Spleen (tissue), 7 donors: ENCODE data around the gene LRMDA.

Experiments
- POLR2A ChIP-seq, 3 donors: fragments of 450-650 bp; IDR thresholded peaks; one replicate each; pipeline ENCODE4 v1.5.1; 2017; ENCODE audit warnings: antibody characterized with exemption in 3 of 3, mild to moderate bottlenecking in 1 of 3
- TF ChIP-seq, protein P1 (sequence below), 11 experiments: fragments of 200-600 bp in 7 of 11; fragments of 450-650 bp in 4 of 11; sonication (generic) in 4 of 11; IDR thresholded peaks in 8 of 11; conservative IDR thresholded peaks in 3 of 11; 1 replicate in 7 of 11; 2 replicates in 4 of 11; pipeline versions ENCODE4 v1.4.0 to v1.8.0; 2016 to 2021; ENCODE audit warnings: antibody characterized with exemption in 11 of 11, inconsistent platforms in 4 of 11, mild to moderate bottlenecking in 1 of 11
- donor health status: DM: no; HTN: no; CAD: no; lungs with moderate emphysema.
- donor health status: DM: no; HTN: no; CAD: no.
- donor health status: DM: no; HTN: no; CAD: no.

DNA sequence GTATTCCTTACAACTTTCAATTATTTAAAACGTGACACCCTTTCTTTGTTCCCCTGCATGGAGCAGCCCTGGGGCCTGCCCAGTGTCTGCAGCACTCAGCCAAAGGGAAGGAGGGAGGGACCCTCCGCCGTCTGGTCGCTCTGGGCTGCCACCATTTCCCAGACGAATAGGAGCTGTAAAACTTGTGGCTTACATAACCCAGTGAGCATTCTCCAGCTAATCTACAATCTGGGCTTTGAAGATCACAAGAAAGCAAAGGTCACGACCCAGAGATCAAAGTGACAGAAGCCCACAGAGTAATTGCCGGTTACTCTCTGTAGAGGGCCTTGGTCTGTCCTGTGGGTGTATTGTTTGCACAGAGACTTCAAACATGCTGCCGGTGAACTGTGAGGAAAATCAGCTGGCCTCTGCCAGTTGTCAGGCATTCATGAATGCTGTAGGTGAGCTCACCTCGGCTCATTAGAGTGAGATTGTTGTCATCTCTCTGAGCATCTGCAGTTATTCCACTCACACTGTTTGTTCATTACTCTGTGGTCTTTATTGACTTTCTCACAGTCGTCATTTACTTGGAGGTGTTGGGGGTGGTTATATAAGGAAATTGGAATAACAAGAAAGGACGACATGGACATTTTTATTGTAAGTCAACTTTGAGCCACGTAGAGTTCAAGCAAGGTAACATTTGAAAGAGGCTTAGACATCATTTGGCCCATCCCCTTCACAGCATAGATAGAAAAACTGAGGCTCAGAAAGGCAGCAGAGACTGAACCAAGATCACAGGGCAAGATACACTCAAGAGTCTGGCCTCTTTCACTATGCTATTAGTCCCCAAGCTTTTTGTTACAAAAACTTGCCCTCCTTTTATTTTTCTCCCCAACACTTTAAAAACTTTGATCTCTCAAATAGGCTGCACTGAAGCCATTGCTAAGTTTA is 619.8 kb downstream of the LRMDA start:
- TF ChIP-seq, protein P1, sequence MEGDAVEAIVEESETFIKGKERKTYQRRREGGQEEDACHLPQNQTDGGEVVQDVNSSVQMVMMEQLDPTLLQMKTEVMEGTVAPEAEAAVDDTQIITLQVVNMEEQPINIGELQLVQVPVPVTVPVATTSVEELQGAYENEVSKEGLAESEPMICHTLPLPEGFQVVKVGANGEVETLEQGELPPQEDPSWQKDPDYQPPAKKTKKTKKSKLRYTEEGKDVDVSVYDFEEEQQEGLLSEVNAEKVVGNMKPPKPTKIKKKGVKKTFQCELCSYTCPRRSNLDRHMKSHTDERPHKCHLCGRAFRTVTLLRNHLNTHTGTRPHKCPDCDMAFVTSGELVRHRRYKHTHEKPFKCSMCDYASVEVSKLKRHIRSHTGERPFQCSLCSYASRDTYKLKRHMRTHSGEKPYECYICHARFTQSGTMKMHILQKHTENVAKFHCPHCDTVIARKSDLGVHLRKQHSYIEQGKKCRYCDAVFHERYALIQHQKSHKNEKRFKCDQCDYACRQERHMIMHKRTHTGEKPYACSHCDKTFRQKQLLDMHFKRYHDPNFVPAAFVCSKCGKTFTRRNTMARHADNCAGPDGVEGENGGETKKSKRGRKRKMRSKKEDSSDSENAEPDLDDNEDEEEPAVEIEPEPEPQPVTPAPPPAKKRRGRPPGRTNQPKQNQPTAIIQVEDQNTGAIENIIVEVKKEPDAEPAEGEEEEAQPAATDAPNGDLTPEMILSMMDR (IDR thresholded peaks at IDR 0.05 in 8 of 11, conservative IDR thresholded peaks at IDR 0.05 in 3 of 11) = no peak
- no peak for TF ChIP-seq POLR2A (IDR thresholded peaks at IDR 0.05)
